IMR-90 (cell line): Measurements from ENCODE around the gene SSX2IP.

Experiments
- CTCF ChIP-seq: conservative IDR thresholded peaks from 2 replicates; pipeline ENCODE4 v1.5.1; 2012; ENCODE audit warnings: mild to moderate bottlenecking, low read depth, low read length, improper control_type of control experiment
- MAZ ChIP-seq: IDR thresholded peaks from 2 replicates; pipeline ENCODE4 v1.6.1; 2012; ENCODE audit warnings: low read depth, mild to moderate bottlenecking, low read length, improper control_type of control experiment, moderate library complexity, borderline replicate concordance
- POLR2A ChIP-seq: IDR thresholded peaks from 2 replicates; pipeline ENCODE4 v1.6.1; 2012; ENCODE audit warnings: mild to moderate bottlenecking, low read depth, low read length
- RCOR1 ChIP-seq: IDR thresholded peaks from 2 replicates; pipeline ENCODE4 v1.6.1; 2012; ENCODE audit warnings: mild to moderate bottlenecking, low read length, improper control_type of control experiment; ENCODE audit not compliant: insufficient replicate concordance
- SMC3 ChIP-seq: fragments of 150-350 bp; IDR thresholded peaks from 2 replicates; pipeline ENCODE4 v1.6.1; 2016; ENCODE audit warnings: low read depth, mild to moderate bottlenecking, antibody characterized with exemption, low read length, moderate library complexity
- USF2 ChIP-seq: fragments of 150-350 bp; IDR thresholded peaks from 2 replicates; pipeline ENCODE4 v1.6.1; 2017; ENCODE audit warnings: mild to moderate bottlenecking, antibody characterized with exemption, low read length, low read depth

DNA sequence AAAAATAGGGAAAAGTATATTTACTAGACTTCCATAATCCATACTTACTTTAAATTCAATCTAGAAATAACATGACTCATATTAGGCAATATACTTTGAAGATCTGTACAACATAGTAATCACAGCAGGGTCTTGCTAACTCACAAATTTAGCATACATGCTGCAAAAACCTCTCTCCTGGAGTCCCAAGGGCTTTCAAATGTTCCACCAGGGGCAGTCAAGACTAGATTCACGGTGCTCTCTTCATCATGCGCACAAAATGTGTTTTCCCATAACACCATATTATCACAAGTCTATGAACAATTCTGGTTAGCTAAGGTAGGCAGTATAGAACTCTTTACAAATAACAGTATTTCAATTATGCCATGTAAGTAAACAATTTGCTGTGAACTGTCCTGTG, 45.8 kb downstream of the SSX2IP start:
- TF ChIP-seq CTCF = no peak
- TF ChIP-seq USF2 = no peak
- TF ChIP-seq POLR2A = no peak
- TF ChIP-seq SMC3 = no peak
- no peak for TF ChIP-seq MAZ
- no peak for TF ChIP-seq RCOR1
